GM19452 (cell line): ENCODE data around the gene HSPB6.
"Not testable (repeated sequence)": the region's sequence is repeated elsewhere in the genome, so short reads cannot be mapped to it uniquely, and the experiment has no call there.

Source experiments
- ATAC-seq: cut with Tn5 transposase; IDR thresholded peaks from one replicate; pipeline ENCODE4 v1.9.1; 2021; ENCODE audit not compliant: unreplicated experiment

HSPB6 gene

GRCh38 chr19:35732540-35733179 is 24.2 kb downstream of the HSPB6 start:
- no peak for ATAC-seq

GRCh38 chr19:35731779-35732405 is 24.9 kb downstream of the HSPB6 start:
- no peak for ATAC-seq

GRCh38 chr19:35731353-35731752 is 25.5 kb downstream of the HSPB6 start:
- no peak for ATAC-seq

- ATAC-seq, result no peak
Observed at GRCh38 chr19:35730326-35730725, 26.5 kb downstream of the HSPB6 start.

GRCh38 chr19:35729763-35730162 is 27.1 kb downstream of the HSPB6 start:
- no peak for ATAC-seq

- no peak for ATAC-seq
Observed at GRCh38 chr19:35729021-35729420, 27.8 kb downstream of the HSPB6 start.

- ATAC-seq, result no peak
Observed at GRCh38 chr19:35727956-35728706, 28.7 kb downstream of the HSPB6 start.

GRCh38 chr19:35727053-35727955 is 29.5 kb downstream of the HSPB6 start:
- no peak for ATAC-seq

GRCh38 chr19:35725216-35725861 is 31.5 kb downstream of the HSPB6 start:
- ATAC-seq, result no peak

- no peak for ATAC-seq
Observed at GRCh38 chr19:35724560-35724959, 32.3 kb downstream of the HSPB6 start.

- not testable (repeated sequence) for ATAC-seq
Observed at GRCh38 chr19:35724132-35724531, 32.7 kb downstream of the HSPB6 start.

GRCh38 chr19:35723671-35724070 is 33.2 kb downstream of the HSPB6 start:
- ATAC-seq, result no peak

- no peak for ATAC-seq
Observed at GRCh38 chr19:35722897-35723296, 33.9 kb downstream of the HSPB6 start.

- no peak for ATAC-seq
Observed at GRCh38 chr19:35722461-35722860, 34.4 kb downstream of the HSPB6 start.

GRCh38 chr19:35721374-35721773 is 35.5 kb downstream of the HSPB6 start:
- ATAC-seq, result no peak

GRCh38 chr19:35720648-35721047 is 36.2 kb downstream of the HSPB6 start:
- ATAC-seq, result no peak

- no peak for ATAC-seq
Observed at GRCh38 chr19:35720163-35720524, 36.7 kb downstream of the HSPB6 start.

GRCh38 chr19:35719402-35720162 is 37.2 kb downstream of the HSPB6 start:
- no peak for ATAC-seq

GRCh38 chr19:35718345-35719041 is 38.3 kb downstream of the HSPB6 start:
- no peak for ATAC-seq
